ENCODE results near the gene MACF1.
"Not testable (repeated sequence)": the region's sequence is repeated elsewhere in the genome, so short reads cannot be mapped to it uniquely, and the experiment has no call there.

MACF1 gene

GRCh38 chr1:39427374-39427773 is 222.9 kb downstream of the MACF1 start:
- no peak for DNase-seq

GRCh38 chr1:39427912-39428311 is 223.4 kb downstream of the MACF1 start:
- no peak for DNase-seq

- DNase-seq = no peak
Observed at GRCh38 chr1:39431927-39432326, 227.4 kb downstream of the MACF1 start.

- DNase-seq = no peak
Observed at GRCh38 chr1:39434797-39435395, 230.4 kb downstream of the MACF1 start.

- no peak for DNase-seq
Observed at GRCh38 chr1:39435597-39435996, 231.1 kb downstream of the MACF1 start.

- no peak for DNase-seq
Observed at GRCh38 chr1:39436842-39437241, 232.3 kb downstream of the MACF1 start.

- DNase-seq = no peak
Observed at GRCh38 chr1:39438042-39438441, 233.5 kb downstream of the MACF1 start.

- no peak for DNase-seq
Observed at GRCh38 chr1:39440856-39441255, 236.4 kb downstream of the MACF1 start.

GRCh38 chr1:39441797-39442196 is 237.3 kb downstream of the MACF1 start:
- DNase-seq = no peak

- DNase-seq = no peak
Observed at GRCh38 chr1:39445573-39445972, 241.1 kb downstream of the MACF1 start.

GRCh38 chr1:39446986-39447567 is 242.6 kb downstream of the MACF1 start:
- no peak for DNase-seq

GRCh38 chr1:39450041-39450440 is 245.5 kb downstream of the MACF1 start:
- not testable (repeated sequence) for DNase-seq

GRCh38 chr1:39450956-39451606 is 246.6 kb downstream of the MACF1 start:
- no peak for DNase-seq

- DNase-seq = no peak
Observed at GRCh38 chr1:39452081-39452480, 247.6 kb downstream of the MACF1 start.

- no peak for DNase-seq
Observed at GRCh38 chr1:39452540-39452939, 248.0 kb downstream of the MACF1 start.

GRCh38 chr1:39453603-39454002 is 249.1 kb downstream of the MACF1 start:
- DNase-seq = no peak

GRCh38 chr1:39458991-39459390 is 254.5 kb downstream of the MACF1 start:
- no peak for DNase-seq

- DNase-seq = no peak
Observed at GRCh38 chr1:39462074-39462473, 257.6 kb downstream of the MACF1 start.

GRCh38 chr1:39466413-39467107 is 262.1 kb downstream of the MACF1 start:
- DNase-seq = no peak

GRCh38 chr1:39467108-39467720 is 262.7 kb downstream of the MACF1 start:
- not testable (repeated sequence) for DNase-seq

GRCh38 chr1:39469150-39469549 is 264.7 kb downstream of the MACF1 start:
- DNase-seq = no peak

- no peak for DNase-seq
Observed at GRCh38 chr1:39470040-39470439, 265.5 kb downstream of the MACF1 start.

- DNase-seq = no peak
Observed at GRCh38 chr1:39472826-39473225, 268.3 kb downstream of the MACF1 start.
